ENCODE results near the gene TEAD1.

The TEAD1 gene

DNA sequence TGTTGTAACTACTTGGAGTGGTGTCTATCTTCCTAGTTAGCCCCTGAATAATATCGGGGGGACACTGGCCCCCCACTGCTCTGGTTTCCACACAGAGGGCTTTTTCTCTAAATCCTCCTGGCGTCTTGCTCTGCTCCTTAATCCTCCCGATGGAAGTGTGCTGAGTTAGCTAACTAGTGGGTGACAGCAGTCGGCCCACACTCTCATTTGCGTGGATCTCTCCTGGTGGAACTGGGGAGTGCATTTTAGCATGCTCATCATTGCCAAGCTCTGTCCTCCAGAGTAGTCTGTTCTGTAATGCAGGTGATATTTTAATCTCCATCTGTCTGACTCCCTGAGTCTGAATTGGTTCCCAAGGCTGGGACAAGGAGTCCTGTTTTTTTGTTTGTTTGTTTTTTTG lies 288.8 kb downstream of the TEAD1 start:
- DNase-seq, result no peak

DNA sequence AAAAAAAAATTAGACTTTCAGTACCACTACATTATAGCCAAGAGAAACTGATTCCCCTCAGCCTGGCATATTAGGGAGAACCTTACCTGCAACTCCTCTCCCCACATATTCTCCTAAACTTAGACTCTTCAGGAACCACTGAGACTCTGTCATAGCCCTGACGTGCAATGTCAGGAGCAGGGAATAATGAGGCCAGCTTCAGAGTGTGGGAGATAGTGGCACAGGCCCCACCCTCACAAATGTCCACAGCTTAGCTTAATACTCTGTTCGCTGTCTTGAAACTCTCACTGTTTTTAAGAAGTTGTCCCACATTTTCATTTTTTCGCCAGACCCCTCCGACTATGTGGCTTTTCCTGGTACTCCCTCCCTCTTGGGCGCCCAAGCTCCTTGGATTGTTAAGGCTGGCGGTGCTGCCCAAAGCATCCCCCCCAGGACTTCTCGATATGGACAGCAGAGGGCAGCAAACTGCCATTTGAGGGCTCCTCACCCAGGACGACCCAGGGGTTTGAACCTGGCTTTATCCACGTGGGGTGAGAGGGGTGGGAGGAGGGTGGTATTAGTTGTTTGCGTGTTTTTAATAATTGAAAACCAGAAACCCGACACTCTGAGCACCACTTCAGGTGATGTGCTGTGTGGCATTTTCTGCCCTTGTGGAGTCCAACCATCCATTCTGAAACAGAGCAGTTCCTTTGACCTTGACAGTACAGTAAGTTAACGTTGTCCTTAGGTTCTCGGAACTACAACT lies 289.7 kb downstream of the TEAD1 start:
- no peak for DNase-seq

DNA sequence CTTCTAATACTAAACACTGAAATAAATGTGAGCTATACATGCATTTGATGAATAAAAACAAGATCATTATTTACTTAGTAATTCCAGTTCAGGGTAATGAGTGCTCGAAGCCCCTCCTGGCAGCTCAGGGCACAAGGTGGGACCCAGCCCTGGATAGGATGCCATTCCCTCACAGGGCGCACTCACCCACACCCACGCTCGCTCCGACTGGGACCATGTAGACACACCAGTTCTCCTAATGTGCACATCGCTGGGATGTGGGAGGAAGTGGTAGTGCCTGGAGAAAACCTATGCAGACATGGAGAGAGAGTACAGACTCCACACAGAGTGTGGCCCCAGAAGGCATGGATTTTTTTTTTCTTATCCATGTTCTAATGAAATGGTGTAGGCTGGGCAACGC lies 290.4 kb downstream of the TEAD1 start:
- DNase-seq, result no peak

DNA sequence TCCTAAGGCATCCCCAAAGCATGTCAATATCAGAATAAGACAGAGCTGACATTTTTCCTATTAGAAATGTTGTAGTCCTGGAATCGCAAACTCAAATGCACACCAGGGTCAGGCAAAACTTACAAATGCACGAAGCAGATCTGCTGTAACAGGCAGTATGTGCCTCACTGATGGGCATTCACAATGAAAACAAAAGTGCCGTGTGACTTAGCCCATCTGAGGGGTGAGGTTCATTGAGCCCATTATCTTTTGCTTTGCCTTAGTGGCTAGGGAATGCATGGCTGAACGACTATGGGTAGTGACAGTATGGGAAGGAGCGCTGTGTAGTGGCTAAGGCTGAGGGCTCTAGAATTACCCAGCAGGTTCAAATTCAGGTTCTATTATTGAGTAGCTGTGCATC lies 291.8 kb downstream of the TEAD1 start:
- no peak for DNase-seq

DNA sequence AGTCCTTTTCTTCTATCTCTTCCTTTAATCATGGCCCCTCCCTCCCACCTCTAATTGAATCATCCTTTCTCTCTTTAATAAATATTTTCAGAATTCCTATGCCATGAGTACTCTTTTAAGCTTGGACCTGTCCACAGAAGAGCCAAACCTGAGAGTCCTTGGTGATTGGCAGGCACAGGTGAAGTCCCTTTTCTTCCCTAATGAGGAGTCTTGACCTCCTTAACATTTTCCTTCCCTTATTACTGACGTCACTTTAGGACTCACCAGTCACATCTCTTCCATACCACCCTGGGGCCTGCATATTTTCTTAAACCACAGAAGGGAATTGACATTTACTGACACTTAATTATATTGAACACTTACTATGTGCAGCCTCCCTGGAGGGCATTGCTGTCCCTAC lies 293.9 kb downstream of the TEAD1 start:
- no peak for DNase-seq

DNA sequence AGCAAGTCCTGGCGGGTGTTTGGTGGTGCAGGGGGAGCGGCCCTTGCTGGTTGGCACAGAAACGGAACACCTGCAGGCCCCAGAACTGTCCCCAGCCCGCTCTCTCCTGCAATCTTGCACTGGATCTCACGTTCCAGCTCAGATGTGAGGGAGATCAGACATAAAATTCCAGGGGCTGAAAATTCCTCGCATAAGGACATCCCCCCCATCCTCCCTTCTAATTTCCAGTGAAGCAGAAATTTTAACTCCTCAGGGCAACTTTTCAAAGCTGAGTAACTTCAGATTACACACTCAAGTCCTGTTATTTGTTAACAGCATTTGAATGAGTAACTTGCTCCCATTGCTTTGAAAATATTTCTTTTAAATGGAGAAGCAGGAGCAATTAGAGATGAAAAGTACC lies 294.6 kb downstream of the TEAD1 start:
- no peak for DNase-seq

DNA sequence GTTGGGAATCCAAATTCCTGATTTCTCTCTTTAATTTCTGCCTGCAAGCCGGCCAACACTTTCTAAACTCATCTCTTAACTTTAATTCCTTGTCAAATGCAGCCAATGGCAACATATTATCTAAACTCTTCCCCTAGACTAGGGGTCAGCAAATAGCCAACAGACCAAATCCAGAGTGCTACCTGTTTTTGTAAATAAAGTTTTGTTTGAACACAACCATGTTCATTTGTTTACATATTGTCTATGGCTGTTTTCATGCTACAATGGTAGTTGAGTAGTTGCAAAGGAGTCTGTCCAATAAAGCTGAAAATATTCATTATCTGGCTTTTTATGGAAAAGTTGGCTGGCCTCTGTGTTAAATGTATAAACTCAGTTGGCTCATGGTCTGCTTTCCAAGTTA lies 297.7 kb downstream of the TEAD1 start:
- DNase-seq, result no peak

DNA sequence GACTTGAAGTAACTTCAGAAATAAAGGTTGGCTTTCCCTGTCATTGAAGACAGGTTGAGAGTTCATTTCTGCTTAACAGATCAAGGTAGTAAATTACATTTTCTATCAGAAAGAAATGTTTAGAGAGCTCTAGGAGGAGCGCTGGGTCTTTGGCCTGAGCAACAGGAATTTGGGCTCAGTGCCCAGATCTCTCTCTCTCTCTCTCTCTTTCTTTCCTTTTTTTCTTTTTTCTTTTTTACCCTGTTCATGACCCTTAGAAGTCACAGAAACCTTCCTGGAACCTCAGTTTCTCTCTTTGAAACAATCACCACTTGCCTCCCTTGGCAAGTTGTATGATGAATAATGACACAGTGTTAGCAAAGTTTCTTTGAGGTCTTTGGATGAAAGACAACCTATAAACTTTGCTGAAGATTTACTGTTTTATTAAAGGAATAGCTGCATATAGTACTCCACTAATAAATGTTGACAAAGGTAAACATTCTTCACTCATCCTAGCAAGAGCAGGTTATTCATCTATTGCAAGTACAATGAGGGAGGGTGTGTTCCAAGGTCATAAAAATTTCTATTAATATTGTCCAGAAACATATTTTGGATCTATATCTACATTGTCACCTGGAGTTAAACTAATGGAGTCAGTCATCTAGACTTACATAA lies 299.4 kb downstream of the TEAD1 start:
- DNase-seq, result no peak

DNA sequence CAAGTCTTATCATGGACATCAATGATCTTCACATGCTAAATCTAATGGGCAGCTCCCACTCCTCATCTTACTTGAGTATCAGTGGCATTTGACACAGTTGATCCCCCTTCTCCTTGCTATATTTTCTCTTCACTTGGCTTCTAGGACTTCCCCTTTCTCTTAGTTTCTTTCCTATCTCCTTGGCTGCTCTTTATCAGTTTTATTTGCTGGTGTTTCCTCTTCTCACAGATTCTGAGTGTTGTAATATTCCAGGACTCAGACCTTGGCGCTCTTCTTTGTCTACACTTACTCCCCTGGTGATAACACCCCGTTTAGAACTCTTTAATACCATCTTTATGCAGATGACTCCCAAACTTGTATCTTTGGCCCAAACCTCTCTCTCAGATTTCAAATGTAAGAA lies 301.0 kb downstream of the TEAD1 start:
- DNase-seq, result no peak

DNA sequence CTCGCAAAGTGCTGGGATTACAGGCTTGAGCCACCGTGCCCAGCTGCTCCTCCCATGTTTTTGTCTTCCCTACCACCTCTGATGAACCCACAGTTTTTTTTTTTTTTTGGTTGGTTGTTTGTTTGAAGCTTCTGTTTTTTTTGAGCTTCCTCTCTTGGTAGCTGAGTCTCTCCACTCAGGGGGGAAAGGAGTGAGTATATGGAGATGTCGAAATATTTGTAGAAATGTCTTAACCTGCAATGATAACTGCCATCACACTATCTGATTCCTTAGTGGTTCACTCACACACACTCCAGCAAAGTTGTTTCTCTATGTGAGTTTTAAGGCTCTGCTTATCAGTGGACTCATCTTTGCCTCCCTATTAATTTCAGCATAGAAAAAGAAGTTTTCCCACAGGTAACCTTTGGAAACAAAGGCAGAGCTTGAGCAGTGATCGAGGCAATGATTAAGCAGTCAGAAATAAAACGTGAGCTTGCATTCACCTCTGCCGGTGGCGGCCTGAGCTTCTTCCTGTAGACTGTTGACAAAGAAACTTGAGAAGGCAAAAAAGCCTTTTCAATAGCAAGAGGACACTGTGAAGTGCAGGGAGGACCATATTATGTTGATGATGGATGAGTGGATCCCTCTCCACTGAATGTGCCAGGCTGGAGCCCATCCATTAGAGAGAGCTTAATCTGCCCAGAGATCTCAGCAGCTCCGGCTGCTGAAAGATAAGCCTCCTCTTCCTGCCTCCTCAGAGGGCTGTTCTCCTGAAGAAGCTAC lies 305.9 kb downstream of the TEAD1 start:
- no peak for DNase-seq

DNA sequence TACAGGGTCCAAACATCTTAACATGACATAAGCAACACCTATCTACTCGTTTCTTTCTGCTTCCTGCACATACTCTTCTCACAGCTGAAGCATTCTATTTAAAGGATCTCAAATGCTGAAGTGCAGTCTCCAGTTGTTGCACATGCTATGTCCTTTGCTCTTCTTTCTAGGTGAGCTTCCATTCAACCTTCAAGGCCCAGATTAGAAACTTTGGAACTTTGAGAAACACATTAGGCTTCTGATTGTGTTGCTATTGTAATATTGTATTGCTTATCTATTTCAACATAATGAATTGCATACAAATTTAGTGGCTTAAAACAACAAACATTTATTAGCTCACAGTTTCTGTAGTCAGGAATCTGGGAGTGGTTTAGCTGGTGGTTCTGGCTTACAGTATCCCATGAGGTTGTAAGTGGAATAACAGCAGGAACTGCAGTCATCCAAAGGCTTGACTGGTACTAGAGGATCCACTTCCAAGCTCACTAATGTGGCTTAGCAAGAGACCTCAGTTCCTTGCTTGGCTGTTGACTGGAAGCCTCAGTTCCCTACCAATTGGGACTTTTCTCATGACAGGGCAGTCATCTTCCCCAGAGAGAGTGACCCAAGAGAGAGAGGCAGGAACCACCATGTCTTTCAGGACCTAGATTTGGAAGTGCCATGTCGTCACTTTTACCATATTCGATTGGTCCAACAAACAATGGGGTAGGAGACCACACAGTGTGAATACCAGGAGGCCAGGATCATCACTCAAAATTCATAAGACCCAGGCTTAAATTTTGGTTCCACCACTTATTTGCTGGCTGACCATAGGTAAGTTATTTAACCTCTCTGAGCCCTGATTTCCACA lies 307.7 kb downstream of the TEAD1 start:
- DNase-seq, result no peak

DNA sequence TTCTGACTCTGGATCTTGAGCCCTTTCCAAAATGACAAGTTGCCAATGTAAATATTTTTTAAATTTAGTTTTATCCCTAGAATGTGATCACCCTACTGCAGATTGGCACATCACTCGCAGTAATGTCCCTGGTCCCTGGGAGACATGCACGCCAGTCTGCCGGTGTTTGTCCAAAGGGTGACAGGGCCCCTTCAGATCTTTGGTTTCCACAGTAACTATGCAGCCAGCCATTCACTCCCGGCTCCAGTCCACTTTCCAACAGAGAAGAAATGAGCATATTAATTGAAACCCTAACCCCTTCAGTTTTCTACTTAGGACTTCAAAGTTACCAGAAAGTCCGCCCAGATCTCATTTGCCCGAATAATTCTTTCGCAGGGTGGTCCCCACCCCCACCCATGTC lies 309.1 kb downstream of the TEAD1 start:
- DNase-seq, result no peak

DNA sequence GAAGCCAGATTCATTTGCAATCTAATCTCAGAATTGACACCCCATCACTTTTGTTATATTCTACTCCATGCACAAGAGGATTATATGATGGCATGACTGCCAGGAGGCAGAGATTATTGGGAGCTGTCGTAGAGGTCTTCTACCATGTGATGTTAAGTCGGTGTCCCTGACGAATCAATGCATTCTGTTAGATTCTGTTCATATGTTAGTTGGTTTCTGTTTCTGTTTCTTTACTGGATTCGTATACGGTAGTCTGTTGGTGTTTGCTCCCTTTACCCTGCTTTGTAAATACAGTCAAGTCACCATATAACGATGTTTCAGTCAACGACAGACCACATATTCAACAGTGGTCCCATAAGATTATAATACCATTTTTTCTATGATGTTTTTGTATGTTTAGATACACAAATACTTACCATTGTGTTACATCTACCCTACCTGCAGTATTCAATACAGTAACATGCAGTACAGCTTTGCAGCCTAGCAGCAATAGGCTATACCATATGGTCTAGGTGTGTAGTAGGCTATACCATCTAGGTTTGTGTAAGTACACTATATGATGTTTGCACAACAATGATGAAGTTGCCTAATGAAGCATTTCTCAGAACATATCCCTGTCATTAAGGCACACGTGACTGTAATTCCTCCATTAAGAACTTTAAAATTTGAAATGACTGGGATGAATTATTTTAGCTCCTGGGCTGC lies 312.1 kb downstream of the TEAD1 start:
- DNase-seq, result no peak

DNA sequence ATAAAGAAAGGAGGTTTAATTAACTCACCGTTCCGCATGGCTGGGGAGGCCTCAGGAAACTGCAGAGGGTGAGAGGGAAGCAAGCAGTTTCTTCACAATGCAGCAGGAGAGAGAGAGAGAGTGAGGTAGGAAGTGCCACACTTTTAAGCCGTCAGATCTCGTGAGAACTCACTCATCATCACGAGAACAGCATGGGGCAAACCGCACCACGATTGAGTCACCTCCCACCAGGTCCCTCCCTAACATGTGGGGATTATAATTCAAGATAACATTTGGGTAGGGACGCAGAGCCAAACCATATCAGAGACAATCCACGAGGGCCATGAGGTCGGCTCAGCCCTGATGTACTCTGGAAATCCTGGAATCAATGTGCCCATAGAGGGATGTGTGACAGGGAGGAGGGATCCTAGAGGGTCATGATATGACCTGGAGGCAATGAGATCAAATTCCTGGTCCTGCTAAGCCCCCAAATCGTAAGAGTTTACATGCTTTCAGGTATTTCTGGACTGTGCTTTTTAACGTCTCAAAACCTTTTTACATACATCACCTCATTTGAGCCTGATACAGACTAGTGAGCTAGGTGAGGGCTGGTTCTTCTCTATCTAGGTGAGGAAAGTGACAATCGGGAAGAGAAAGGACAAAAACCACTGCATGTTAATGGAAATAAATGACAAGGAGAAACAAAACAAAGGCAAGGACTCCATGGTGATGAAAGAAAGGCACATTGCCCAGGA lies 315.4 kb downstream of the TEAD1 start:
- DNase-seq, result no peak

DNA sequence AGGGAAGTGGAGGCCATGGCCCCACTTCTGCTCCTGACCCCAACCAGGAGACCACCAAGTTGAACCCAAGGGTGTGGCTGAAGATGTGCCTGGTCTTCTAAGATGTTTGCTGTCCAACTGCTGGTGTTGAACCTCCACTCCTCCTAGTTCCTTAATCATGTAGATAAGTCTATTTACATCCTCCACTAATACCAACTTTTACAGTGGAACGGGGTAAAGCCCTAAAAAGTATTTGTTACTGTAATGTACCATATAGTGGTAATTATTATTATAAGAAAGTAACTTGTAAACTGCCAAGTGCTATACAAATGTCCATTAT lies 315.9 kb downstream of the TEAD1 start:
- no peak for DNase-seq

DNA sequence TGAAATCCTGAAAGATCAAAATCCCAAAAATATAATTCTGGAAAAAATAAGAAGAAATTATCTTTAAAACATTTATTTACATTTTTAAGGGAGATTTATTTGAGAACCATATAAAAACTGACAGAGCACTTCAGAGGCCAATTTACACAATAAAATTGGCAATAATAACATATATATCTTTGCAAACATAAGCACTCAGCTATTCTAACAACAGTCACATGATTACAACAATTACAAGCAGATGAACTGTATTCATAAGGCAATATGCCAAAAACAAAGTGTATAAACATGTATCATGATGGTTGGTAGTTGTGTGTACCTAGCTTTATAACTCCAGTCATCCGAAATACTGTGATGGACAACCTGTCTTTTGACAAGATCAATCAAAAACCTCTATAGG lies 317.2 kb downstream of the TEAD1 start:
- no peak for DNase-seq

DNA sequence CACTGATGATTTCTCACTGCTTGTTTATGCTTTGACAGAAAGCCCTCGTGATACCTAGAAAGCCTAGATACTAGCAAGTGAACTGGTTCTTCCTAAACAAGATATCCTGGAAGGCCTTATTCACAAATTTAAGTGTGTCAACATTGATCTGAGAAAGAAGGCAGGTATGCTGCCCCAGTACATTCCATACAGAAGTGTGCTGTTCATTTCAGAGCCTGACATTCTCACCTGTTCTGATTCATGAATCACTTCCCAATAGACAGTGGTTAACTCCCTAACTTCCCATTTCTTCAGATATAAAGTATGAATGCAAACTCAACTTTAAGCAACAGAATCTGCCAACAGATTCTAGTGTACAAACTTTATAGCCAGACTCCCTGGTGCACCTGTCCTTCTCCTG lies 319.4 kb downstream of the TEAD1 start:
- DNase-seq, result no peak

All from GDM1 (cell line).